Neutrophil (primary cell): ENCODE measurements around the gene ZMIZ2.

Experiments
- H3K27ac ChIP-seq: fragments of 200-600 bp; sonication (generic); 2 replicates; pipeline ENCODE4 v1.5.1; 2016; ENCODE audit warnings: mild to moderate bottlenecking, moderate library complexity
- H3K27me3 ChIP-seq: fragments of 200-600 bp; sonication (generic); 2 replicates; pipeline ENCODE4 v1.6.0; 2016; ENCODE audit warnings: mild to moderate bottlenecking
- H3K36me3 ChIP-seq: fragments of 200-600 bp; sonication (generic); 2 replicates; pipeline ENCODE4 v1.5.1; 2017
- H3K4me1 ChIP-seq, 2 experiments: fragments of 200-600 bp in 1 of 2; sonication (generic) in 1 of 2; 1 replicate in 1 of 2; 2 replicates in 1 of 2; pipeline versions ENCODE4 v1.5.1 to v1.6.1; 2013 to 2016; ENCODE audit warnings: low read depth in 1 of 2, low read length in 1 of 2, mild to moderate bottlenecking in 1 of 2, moderate library complexity in 1 of 2; ENCODE audit not compliant: control insufficient read depth in 1 of 2, insufficient read depth in 1 of 2
- H3K4me3 ChIP-seq, 2 experiments: fragments of 200-600 bp in 1 of 2; sonication (generic) in 1 of 2; 1 replicate in 1 of 2; 2 replicates in 1 of 2; pipeline ENCODE4 v1.5.1; 2013 to 2016; ENCODE audit warnings: low read depth in 1 of 2, low read length in 1 of 2, mild to moderate bottlenecking in 1 of 2, moderate library complexity in 1 of 2
- H3K9me3 ChIP-seq: fragments of 200-600 bp; sonication (generic); 2 replicates; pipeline ENCODE4 v1.5.1; 2016
- TF ChIP-seq, protein P1 (sequence below): fragments of 200-600 bp; sonication (generic); IDR thresholded peaks from 2 replicates; pipeline ENCODE4 v1.5.1; 2016; ENCODE audit warnings: antibody characterized with exemption

The ZMIZ2 gene

DNA sequence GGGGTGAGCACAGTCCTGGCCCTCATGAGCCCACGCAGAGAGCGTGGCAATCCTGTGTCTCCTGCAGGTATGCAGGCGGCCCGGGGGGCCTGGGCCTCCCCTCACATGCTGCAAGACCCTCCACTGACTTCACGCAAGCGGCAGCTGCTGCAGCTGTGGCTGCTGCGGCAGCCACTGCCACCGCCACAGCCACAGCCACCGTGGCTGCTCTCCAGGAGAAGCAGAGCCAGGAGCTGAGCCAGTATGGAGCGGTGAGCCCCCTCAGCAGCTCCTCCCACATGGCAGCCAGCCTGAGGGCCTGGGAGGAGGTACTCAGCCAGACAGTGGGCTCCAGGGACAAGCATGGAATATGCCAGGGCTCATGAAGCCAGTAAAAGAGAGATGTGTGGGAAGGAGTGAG is 8.7 kb downstream of the ZMIZ2 start:
- no peaks in the 10 kb centered on the region for H3K27me3 ChIP-seq
- TF ChIP-seq, protein P1, sequence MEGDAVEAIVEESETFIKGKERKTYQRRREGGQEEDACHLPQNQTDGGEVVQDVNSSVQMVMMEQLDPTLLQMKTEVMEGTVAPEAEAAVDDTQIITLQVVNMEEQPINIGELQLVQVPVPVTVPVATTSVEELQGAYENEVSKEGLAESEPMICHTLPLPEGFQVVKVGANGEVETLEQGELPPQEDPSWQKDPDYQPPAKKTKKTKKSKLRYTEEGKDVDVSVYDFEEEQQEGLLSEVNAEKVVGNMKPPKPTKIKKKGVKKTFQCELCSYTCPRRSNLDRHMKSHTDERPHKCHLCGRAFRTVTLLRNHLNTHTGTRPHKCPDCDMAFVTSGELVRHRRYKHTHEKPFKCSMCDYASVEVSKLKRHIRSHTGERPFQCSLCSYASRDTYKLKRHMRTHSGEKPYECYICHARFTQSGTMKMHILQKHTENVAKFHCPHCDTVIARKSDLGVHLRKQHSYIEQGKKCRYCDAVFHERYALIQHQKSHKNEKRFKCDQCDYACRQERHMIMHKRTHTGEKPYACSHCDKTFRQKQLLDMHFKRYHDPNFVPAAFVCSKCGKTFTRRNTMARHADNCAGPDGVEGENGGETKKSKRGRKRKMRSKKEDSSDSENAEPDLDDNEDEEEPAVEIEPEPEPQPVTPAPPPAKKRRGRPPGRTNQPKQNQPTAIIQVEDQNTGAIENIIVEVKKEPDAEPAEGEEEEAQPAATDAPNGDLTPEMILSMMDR = no peak
- H3K9me3 ChIP-seq = no peaks in the 10 kb centered on the region
- H3K4me1 ChIP-seq = no peaks in the 10 kb centered on the region
- H3K27ac ChIP-seq = no peak overlapping the region
- no peak overlapping the region for H3K4me3 ChIP-seq
- H3K36me3 ChIP-seq = peaks cover 58% of the 10 kb centered on the region

DNA sequence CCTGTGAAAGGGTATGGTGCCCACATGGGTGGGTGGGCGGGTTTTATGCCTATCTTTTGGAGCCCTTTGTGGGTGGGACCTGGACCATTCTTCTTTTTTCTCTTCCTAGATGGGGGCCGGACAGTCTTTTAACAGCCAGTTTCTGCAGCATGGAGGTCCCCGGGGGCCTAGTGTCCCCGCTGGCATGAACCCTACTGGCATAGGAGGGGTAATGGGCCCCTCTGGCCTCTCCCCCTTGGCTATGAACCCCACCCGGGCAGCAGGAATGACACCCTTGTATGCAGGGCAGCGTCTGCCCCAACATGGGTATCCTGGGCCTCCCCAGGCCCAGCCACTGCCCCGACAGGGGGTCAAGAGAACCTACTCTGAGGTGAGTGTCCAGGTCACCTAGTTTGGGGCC is 9.1 kb downstream of the ZMIZ2 start:
- H3K4me3 ChIP-seq = no peak overlapping the region
- TF ChIP-seq, protein P1 = no peak

DNA sequence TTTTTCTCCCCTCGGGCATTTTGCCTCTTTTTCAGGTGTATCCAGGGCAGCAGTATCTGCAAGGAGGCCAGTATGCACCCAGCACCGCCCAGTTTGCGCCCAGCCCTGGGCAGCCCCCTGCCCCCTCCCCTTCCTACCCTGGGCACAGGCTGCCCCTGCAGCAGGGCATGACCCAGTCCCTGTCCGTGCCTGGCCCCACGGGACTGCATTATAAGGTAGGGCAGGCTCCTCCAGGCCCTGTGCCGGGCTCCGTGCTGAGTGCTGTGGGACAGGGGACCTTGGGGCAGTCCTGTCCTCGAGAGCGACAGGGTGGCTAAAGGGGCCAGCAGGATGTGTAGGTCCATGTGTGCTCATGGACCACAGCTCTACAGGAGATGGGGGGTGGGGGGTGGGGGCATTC is 10.6 kb downstream of the ZMIZ2 start:
- Histone ChIP-seq H3K27ac (no peak overlapping the region), H3K9me3 (no peaks in the 10 kb centered on the region), H3K4me3 (no peak overlapping the region), H3K4me1 (no peaks in the 10 kb centered on the region), H3K27me3 (no peaks in the 10 kb centered on the region), H3K36me3 (peaks cover 77% of the 10 kb centered on the region)
- TF ChIP-seq, protein P1 = no peak

More for the DNA sequence above, 9.1 kb downstream of the ZMIZ2 start:
- Histone ChIP-seq H3K27me3 (no peaks in the 10 kb centered on the region), H3K27ac (no peak overlapping the region), H3K36me3 (peaks cover 62% of the 10 kb centered on the region), H3K4me1 (no peaks in the 10 kb centered on the region), H3K9me3 (no peaks in the 10 kb centered on the region)

DNA sequence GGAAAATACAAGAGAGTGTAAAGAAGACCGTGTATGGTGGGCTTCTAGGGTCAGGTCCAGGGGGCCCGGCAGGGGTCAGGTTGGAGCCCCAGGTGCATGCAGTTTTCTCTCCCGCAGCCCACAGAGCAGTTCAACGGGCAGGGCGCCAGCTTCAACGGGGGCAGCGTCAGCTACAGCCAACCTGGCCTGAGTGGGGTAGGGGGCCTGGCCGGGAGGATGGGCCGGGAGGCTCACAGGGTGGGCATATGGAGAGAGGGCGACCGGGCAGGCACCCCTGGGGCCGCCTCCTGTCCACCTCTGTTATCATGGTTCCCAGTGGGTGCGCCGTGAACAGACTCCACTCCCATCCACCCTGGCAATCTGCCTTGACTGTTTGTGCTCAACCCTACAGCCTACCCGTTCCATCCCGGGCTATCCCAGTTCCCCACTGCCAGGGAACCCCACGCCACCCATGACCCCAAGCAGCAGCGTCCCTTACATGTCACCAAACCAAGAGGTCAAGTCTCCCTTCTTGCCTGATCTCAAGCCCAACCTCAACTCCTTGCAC is 11.5 kb downstream of the ZMIZ2 start:
- Histone ChIP-seq H3K9me3 (no peaks in the 10 kb centered on the region), H3K4me1 (peaks cover 0 to 7% of the 10 kb centered on the region in 2 experiments), H3K36me3 (peaks cover 86% of the 10 kb centered on the region), H3K4me3 (no peak overlapping the region), H3K27ac (no peak overlapping the region), H3K27me3 (no peaks in the 10 kb centered on the region)
- TF ChIP-seq, protein P1 = no peak

DNA sequence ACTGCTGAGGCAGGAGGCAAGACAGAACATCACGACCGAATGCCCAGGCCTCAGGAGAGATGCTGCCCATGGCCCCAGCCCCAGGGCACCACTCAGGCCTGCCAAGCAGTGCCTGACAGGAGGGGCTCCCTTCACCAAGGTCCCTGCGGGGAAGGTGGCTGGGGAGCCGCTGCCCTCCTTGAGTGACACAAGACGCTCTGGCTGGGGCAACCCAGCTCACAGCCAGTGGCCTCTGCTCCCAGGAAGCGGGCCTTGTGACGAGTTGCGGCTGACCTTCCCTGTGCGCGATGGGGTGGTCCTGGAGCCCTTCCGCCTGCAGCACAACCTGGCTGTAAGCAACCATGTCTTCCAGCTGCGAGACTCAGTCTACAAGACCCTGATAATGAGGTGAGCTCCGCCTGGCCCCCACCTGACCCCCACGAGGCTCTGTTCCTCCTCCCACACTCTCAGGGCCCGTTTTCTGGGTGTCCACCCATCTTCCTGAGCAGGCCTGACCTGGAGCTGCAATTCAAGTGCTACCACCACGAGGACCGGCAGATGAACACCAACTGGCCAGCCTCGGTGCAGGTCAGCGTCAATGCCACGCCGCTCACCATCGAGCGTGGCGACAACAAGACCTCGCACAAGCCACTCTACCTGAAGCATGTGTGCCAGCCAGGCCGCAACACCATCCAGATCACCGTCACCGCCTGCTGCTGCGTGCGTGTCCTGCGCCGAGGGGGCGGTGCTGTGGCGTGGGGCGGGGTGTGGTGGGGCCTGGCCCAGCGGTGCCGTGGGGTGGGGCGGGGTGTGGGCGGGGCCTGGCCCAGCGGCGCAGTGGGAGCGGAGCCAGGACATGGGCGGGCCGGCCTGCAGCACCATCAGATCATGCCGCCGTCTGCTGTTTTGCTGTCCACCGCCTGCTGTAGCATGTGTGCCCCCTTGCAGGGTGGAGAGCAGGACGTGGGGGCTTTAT is 12.8 kb downstream of the ZMIZ2 start:
- no peaks in the 10 kb centered on the region for H3K9me3 ChIP-seq
- peaks cover 0 to 7% of the 10 kb centered on the region in 2 experiments for H3K4me1 ChIP-seq
- TF ChIP-seq, protein P1 = no peak
- H3K27me3 ChIP-seq = no peaks in the 10 kb centered on the region
- H3K4me3 ChIP-seq = no peak overlapping the region
- H3K27ac ChIP-seq = no peak overlapping the region
- peaks cover 97% of the 10 kb centered on the region for H3K36me3 ChIP-seq
